Fibroblast of skin of back (primary cell): ENCODE results near the gene LZTR1.
"Not testable (repeated sequence)": the region's sequence is repeated elsewhere in the genome, so short reads cannot be mapped to it uniquely, and the experiment has no call there.

Experiments used
- DNase-seq: peaks from one replicate; pipeline ENCODE4 v3.0.0-alpha.2; 2013

The LZTR1 gene

GRCh38 chr22:21033895-21034294 is 51.8 kb downstream of the LZTR1 start:
- DNase-seq = no peak

GRCh38 chr22:21034989-21035388 is 52.9 kb downstream of the LZTR1 start:
- DNase-seq = no peak

GRCh38 chr22:21038405-21038804 is 56.3 kb downstream of the LZTR1 start:
- DNase-seq = no peak

- not testable (repeated sequence) for DNase-seq
Measured at GRCh38 chr22:21039158-21039557, 57.1 kb downstream of the LZTR1 start.

GRCh38 chr22:21041937-21042336 is 59.8 kb downstream of the LZTR1 start:
- DNase-seq = peak; percentile 86

GRCh38 chr22:21042978-21043859 is 61.1 kb downstream of the LZTR1 start:
- DNase-seq = peak; percentile 56

- DNase-seq = no peak
Measured at GRCh38 chr22:21043860-21044535, 61.9 kb downstream of the LZTR1 start.

GRCh38 chr22:21044931-21045584 is 63.0 kb downstream of the LZTR1 start:
- peak; percentile 94 for DNase-seq

DNA sequence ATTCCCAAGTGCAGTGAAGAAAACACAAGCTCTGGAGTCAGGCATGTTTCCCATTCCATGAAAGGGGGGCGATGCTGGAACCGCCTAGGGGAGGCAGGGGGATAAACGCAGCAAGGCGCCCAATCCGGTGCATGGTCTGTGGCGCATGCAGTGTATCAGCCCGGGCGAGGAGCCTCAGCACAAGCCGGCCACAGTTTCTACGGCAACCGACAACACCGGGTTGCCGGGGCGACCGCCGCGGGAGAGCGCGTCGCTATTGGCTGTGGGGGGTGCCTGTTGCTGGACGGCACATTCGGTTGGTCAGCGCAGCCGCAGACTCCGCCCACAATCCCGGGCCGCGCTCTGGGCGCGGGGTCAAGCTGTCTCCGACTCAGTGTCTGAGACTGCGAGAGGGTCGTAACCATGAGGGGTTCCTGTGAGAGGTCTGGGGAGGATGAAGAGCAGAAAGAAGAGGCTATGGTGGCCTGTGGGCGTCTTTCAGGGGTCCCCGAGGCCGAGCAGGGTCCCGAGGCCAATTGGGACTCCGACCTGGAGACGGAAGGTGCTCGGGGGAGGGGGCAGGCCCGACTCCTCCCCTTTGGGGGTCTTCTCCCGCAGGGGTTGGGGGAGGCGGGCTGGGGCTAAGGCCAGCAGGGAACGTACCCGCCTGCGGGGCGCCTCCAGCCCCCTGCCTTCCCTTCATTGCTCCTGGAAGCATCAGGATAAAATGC is 63.6 kb downstream of the LZTR1 start, which contains the start of gene LRRC74B:
Gene LRRC74B, plus strand, starts transcription at position 362 of the 710 bp plus-strand sequence. Its CDS starts 41 bp downstream, at position 403.
- peak; percentile 92 for DNase-seq

DNA sequence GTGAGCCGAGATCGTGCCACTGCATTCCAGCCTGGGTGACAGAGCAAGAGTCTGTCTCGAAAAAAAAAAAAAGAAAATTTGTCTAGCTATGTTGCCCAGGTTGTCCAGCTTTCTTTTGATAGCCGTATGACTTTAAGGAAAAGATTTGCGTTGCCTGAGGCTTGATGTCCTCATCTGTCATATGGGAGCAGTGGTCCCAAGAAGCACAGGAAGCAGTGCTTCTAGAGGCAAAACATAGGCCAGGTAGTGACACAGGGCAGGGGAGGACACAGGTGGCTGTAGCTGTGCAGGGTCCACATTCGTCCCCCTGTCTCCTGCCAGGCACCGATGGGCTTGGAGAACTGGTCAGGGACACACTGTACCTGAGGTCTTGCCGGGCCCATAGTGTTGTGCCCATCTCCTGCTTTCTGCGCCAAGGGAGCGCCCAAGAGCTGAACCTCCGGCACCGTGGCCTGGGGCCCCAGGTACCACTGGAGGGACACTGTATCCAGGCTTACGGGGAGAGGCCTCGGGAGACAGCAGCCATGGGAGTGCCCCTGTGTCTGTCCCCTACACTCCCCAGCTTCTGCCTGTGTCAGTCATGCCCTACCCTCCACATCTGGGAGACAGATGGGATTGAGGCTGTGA is 65.1 kb downstream of the LZTR1 start:
- DNase-seq = no peak

DNA sequence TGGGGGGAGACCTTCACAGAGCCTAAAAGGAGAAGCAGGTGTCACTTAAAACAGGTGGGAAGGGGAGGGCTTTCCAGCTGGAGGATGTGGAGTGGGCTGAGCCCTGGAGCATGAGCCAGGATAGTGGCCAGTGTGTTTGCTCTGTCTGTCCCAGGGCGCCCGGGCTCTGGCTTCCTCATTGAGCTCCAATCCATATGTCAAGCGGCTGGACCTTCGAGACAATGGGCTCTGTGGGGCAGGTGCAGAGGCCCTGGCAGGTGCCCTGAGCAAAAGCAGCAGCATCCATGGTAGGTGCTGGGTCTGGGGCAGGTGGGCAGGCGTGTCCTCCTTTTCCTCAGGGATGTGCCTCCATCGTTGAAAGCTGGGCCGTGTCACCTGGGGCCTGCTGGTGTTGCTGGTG is 65.6 kb downstream of the LZTR1 start:
- DNase-seq = no peak

DNA sequence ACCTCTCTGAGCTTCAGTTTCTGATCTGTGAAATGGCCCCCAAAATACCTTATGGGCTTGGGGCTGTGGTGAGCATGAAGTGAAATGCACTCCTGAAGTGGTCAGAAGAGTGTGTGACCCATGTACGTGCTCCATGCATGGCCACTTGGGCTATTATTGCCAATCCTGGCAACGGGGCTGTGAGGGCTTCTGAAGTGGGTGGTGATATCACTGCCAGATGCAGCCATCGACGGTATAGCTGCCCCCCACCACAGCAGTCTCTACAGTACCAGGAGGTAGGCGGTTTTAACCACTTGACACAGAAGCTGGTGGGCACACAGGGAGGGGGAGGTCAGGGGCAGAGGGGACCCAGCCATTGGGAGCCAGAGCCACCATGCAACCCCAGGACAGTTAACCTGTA is 66.4 kb downstream of the LZTR1 start:
- not testable (repeated sequence) for DNase-seq
